ENCODE measurements around the gene TAS2R40.
"Not testable (repeated sequence)": the region's sequence is repeated elsewhere in the genome, so short reads cannot be mapped to it uniquely, and the experiment has no call there.

The TAS2R40 gene

GRCh38 chr7:143252006-143252405, 30.2 kb downstream of the TAS2R40 start:
- DNase-seq (ENCODE audit: low read depth) = no peak

- no peak for DNase-seq (ENCODE audit: low read depth)
Measured at GRCh38 chr7:143255564-143255963, 33.7 kb downstream of the TAS2R40 start.

GRCh38 chr7:143256325-143256724, 34.5 kb downstream of the TAS2R40 start:
- DNase-seq (ENCODE audit: low read depth) = no peak

- no peak for DNase-seq (ENCODE audit: low read depth)
Measured at GRCh38 chr7:143256932-143257331, 35.1 kb downstream of the TAS2R40 start.

- DNase-seq (ENCODE audit: low read depth) = no peak
Measured at GRCh38 chr7:143257501-143257900, 35.7 kb downstream of the TAS2R40 start.

GRCh38 chr7:143258831-143259230, 37.0 kb downstream of the TAS2R40 start:
- no peak for DNase-seq (ENCODE audit: low read depth)

- DNase-seq (ENCODE audit: low read depth) = no peak
Measured at GRCh38 chr7:143259765-143260164, 37.9 kb downstream of the TAS2R40 start.

GRCh38 chr7:143261901-143262300, 40.1 kb downstream of the TAS2R40 start:
- DNase-seq (ENCODE audit: low read depth) = no peak

- peak; percentile 68 for DNase-seq (ENCODE audit: low read depth)
Measured at GRCh38 chr7:143263266-143264195, 41.7 kb downstream of the TAS2R40 start, which contains the start of gene GSTK1. GSTK1 (plus strand) TSS chr7:143263441; CDS start chr7:143263514, 73 bp downstream.

GRCh38 chr7:143264196-143264568, 42.3 kb downstream of the TAS2R40 start:
- DNase-seq (ENCODE audit: low read depth) = not testable (repeated sequence)

GRCh38 chr7:143265017-143265693, 43.3 kb downstream of the TAS2R40 start:
- DNase-seq (ENCODE audit: low read depth) = no peak

- no peak for DNase-seq (ENCODE audit: low read depth)
Measured at GRCh38 chr7:143269251-143269650, 47.4 kb downstream of the TAS2R40 start.

- no peak for DNase-seq (ENCODE audit: low read depth)
Measured at GRCh38 chr7:143271240-143271639, 49.4 kb downstream of the TAS2R40 start.

All from stimulated activated CD8-positive, alpha-beta memory T cell treated with anti-CD3 and anti-CD28 coated beads, Interleukin-7, amount 100 ng/mL, for 24 hours (primary cell).